GM19438 (cell line): ENCODE results near the gene CTSA.
A peak's percentile ranks its signal among the peaks of the same experiment; 100 is the strongest.
"Not testable (repeated sequence)": the region's sequence is repeated elsewhere in the genome, so short reads cannot be mapped to it uniquely, and the experiment has no call there.

Experiments
- ATAC-seq: cut with Tn5 transposase; IDR thresholded peaks from one replicate; pipeline ENCODE4 v1.9.1; 2021; ENCODE audit warnings: low read depth; ENCODE audit not compliant: unreplicated experiment

The CTSA gene

GRCh38 chr20:45863543-45864470, 27.3 kb upstream of the CTSA start:
- no peak for ATAC-seq

GRCh38 chr20:45866454-45866853, 24.7 kb upstream of the CTSA start:
- ATAC-seq = no peak

GRCh38 chr20:45867136-45867818, 23.9 kb upstream of the CTSA start:
- no peak for ATAC-seq

- no peak for ATAC-seq
Measured at GRCh38 chr20:45867819-45868176, 23.3 kb upstream of the CTSA start.

GRCh38 chr20:45872626-45873025, 18.5 kb upstream of the CTSA start:
- ATAC-seq = no peak

- no peak for ATAC-seq
Measured at GRCh38 chr20:45873409-45874103, 17.6 kb upstream of the CTSA start.

GRCh38 chr20:45874104-45874481, 17.0 kb upstream of the CTSA start:
- ATAC-seq = not testable (repeated sequence)

- no peak for ATAC-seq
Measured at GRCh38 chr20:45874576-45874975, 16.6 kb upstream of the CTSA start.

GRCh38 chr20:45878076-45878761, 12.9 kb upstream of the CTSA start:
- no peak for ATAC-seq

- peak; percentile 96 for ATAC-seq
Measured at GRCh38 chr20:45880988-45881788, 9.9 kb upstream of the CTSA start, which contains the start of gene ZSWIM1. Gene ZSWIM1, plus strand, starts transcription at chr20:45881227. Its CDS starts 1,366 bp downstream, at chr20:45882593.

- no peak for ATAC-seq
Measured at GRCh38 chr20:45882469-45883099, 8.6 kb upstream of the CTSA start.

GRCh38 chr20:45883100-45883469, 8.1 kb upstream of the CTSA start:
- no peak for ATAC-seq

GRCh38 chr20:45886590-45887345, 4.4 kb upstream of the CTSA start:
- no peak for ATAC-seq

- no peak for ATAC-seq
Measured at GRCh38 chr20:45887346-45887715, 3.8 kb upstream of the CTSA start, which contains the start of gene SPATA25. Gene SPATA25, minus strand, starts transcription at chr20:45887622. Its CDS starts 32 bp downstream, at chr20:45887590.

- no peak for ATAC-seq
Measured at GRCh38 chr20:45888681-45889080, 2.5 kb upstream of the CTSA start.

GRCh38 chr20:45890077-45890984, 804 bp upstream of the CTSA start:
- peak; percentile 26 for ATAC-seq

- no peak for ATAC-seq
Measured at GRCh38 chr20:45892049-45892825, 1.1 kb downstream of the CTSA start.
